HEK293 (cell line): ENCODE data around the gene BRD1.

ENCODE experiments used
- MZF1 ChIP-seq: fragments of 450-650 bp; formaldehyde crosslinking; IDR thresholded peaks from 2 replicates; pipeline ENCODE4 v1.5.1; 2017; ENCODE audit warnings: missing biosample characterization, missing genetic modification characterization, borderline replicate concordance
- PRDM6 ChIP-seq: fragments of 450-650 bp; formaldehyde crosslinking; IDR thresholded peaks from 2 replicates; pipeline ENCODE4 v1.5.1; 2017; ENCODE audit warnings: missing biosample characterization, missing genetic modification characterization
- REPIN1 ChIP-seq: fragments of 450-650 bp; formaldehyde crosslinking; IDR thresholded peaks from 2 replicates; pipeline ENCODE4 v1.5.1; 2017; ENCODE audit warnings: missing biosample characterization, missing genetic modification characterization, low read depth
- TCF7L2 ChIP-seq: IDR thresholded peaks from 2 replicates; pipeline ENCODE4 v1.6.1; 2011; ENCODE audit warnings: low read depth, mild to moderate bottlenecking, inconsistent platforms, low read length, moderate library complexity, borderline replicate concordance
- TRIM28 ChIP-seq: IDR thresholded peaks from 2 replicates; pipeline ENCODE4 v1.6.1; 2011; ENCODE audit warnings: low read length, control low read depth, borderline replicate concordance
- ZNF121 ChIP-seq: fragments of 450-650 bp; formaldehyde crosslinking; IDR thresholded peaks from 2 replicates; pipeline ENCODE4 v1.5.1; 2016; ENCODE audit warnings: missing biosample characterization, missing genetic modification characterization
- ZNF184 ChIP-seq: fragments of 450-650 bp; IDR thresholded peaks from 2 replicates; pipeline ENCODE4 v1.5.1; 2018; ENCODE audit warnings: missing biosample characterization, mild to moderate bottlenecking, missing genetic modification characterization
- ZNF223 ChIP-seq: fragments of 450-650 bp; formaldehyde crosslinking; IDR thresholded peaks from 2 replicates; pipeline ENCODE4 v1.5.1; 2016; ENCODE audit warnings: missing biosample characterization, missing genetic modification characterization
- ZNF302 ChIP-seq: fragments of 450-650 bp; formaldehyde crosslinking; IDR thresholded peaks from 2 replicates; pipeline ENCODE4 v1.5.1; 2016; ENCODE audit warnings: missing biosample characterization, missing genetic modification characterization, low read depth
- ZNF324 ChIP-seq: fragments of 450-650 bp; formaldehyde crosslinking; IDR thresholded peaks from 2 replicates; pipeline ENCODE4 v1.5.1; 2016; ENCODE audit warnings: missing biosample characterization, missing genetic modification characterization
- ZNF366 ChIP-seq: fragments of 450-650 bp; formaldehyde crosslinking; conservative IDR thresholded peaks from 2 replicates; pipeline ENCODE4 v1.5.1; 2016; ENCODE audit warnings: missing biosample characterization, missing genetic modification characterization
- ZNF398 ChIP-seq: fragments of 450-650 bp; formaldehyde crosslinking; IDR thresholded peaks from 2 replicates; pipeline ENCODE4 v1.5.1; 2017; ENCODE audit warnings: missing biosample characterization, missing genetic modification characterization
- ZNF449 ChIP-seq: fragments of 450-650 bp; formaldehyde crosslinking; IDR thresholded peaks from 2 replicates; pipeline ENCODE4 v1.5.1; 2017; ENCODE audit warnings: missing biosample characterization, mild to moderate bottlenecking, missing genetic modification characterization, moderate library complexity
- ZNF48 ChIP-seq: fragments of 450-650 bp; formaldehyde crosslinking; IDR thresholded peaks from 2 replicates; pipeline ENCODE4 v1.5.1; 2016; ENCODE audit warnings: missing biosample characterization, missing genetic modification characterization
- ZNF510 ChIP-seq: fragments of 450-650 bp; formaldehyde crosslinking; IDR thresholded peaks from 2 replicates; pipeline ENCODE4 v1.5.1; 2018; ENCODE audit warnings: mild to moderate bottlenecking, missing genetic modification characterization, missing biosample characterization; ENCODE audit not compliant: insufficient replicate concordance
- ZNF514 ChIP-seq: fragments of 450-650 bp; formaldehyde crosslinking; IDR thresholded peaks from 2 replicates; pipeline ENCODE4 v1.5.1; 2016; ENCODE audit warnings: missing biosample characterization, missing genetic modification characterization
- ZNF518A ChIP-seq: fragments of 450-650 bp; formaldehyde crosslinking; conservative IDR thresholded peaks from 2 replicates; pipeline ENCODE4 v1.5.1; 2016; ENCODE audit warnings: low read depth, missing biosample characterization, missing genetic modification characterization
- ZNF544 ChIP-seq: fragments of 450-650 bp; formaldehyde crosslinking; IDR thresholded peaks from 2 replicates; pipeline ENCODE4 v1.5.0; 2017; ENCODE audit warnings: missing biosample characterization, missing genetic modification characterization
- ZNF561 ChIP-seq: fragments of 450-650 bp; IDR thresholded peaks from 2 replicates; pipeline ENCODE4 v1.5.1; 2018; ENCODE audit warnings: missing biosample characterization, missing genetic modification characterization, borderline replicate concordance
- ZNF621 ChIP-seq: fragments of 450-650 bp; formaldehyde crosslinking; IDR thresholded peaks from 2 replicates; pipeline ENCODE4 v1.5.1; 2017; ENCODE audit warnings: missing biosample characterization, missing genetic modification characterization
- ZNF660 ChIP-seq: fragments of 450-650 bp; IDR thresholded peaks from 2 replicates; pipeline ENCODE4 v1.5.1; 2018; ENCODE audit warnings: missing biosample characterization, mild to moderate bottlenecking, missing genetic modification characterization
- ZNF785 ChIP-seq: fragments of 450-650 bp; formaldehyde crosslinking; IDR thresholded peaks from 2 replicates; pipeline ENCODE4 v1.5.1; 2016; ENCODE audit warnings: missing biosample characterization, missing genetic modification characterization
- ZSCAN18 ChIP-seq: fragments of 450-650 bp; formaldehyde crosslinking; IDR thresholded peaks from 2 replicates; pipeline ENCODE4 v1.5.1; 2016; ENCODE audit warnings: missing biosample characterization, missing genetic modification characterization
- ZSCAN4 ChIP-seq: fragments of 450-650 bp; formaldehyde crosslinking; IDR thresholded peaks from 2 replicates; pipeline ENCODE4 v1.5.1; 2017; ENCODE audit warnings: missing biosample characterization, missing genetic modification characterization
- ZSCAN5A ChIP-seq: fragments of 450-650 bp; formaldehyde crosslinking; IDR thresholded peaks from 2 replicates; pipeline ENCODE4 v1.5.1; 2016; ENCODE audit warnings: missing biosample characterization, missing genetic modification characterization

The BRD1 gene

GRCh38 chr22:49767355-49768062 is 60.2 kb downstream of the BRD1 start (continued):
- TF ChIP-seq ZNF184 (tag by site-specific recombination): no peak
- TF ChIP-seq ZNF660 (tag by site-specific recombination): 0 out of 2 replicates have a peak, but pooled peaks have one; percentile 35
- no peak for TF ChIP-seq ZNF785 (tag by site-specific recombination)
- no peak for TF ChIP-seq PRDM6
- no peak for TF ChIP-seq ZNF510 (tag by site-specific recombination)
- no peak for TF ChIP-seq ZNF544 (tag by site-specific recombination)
- no peak for TF ChIP-seq ZNF121 (tag by site-specific recombination)
- TF ChIP-seq ZNF621 (tag by site-specific recombination): no peak
- peak; percentile 72 for TF ChIP-seq ZNF518A
- no peak for TF ChIP-seq ZNF366 (tag by site-specific recombination)
- TF ChIP-seq ZNF48 (tag by site-specific recombination): no peak
- no peak for TF ChIP-seq ZNF302 (tag by site-specific recombination)
- 0 out of 2 replicates have a peak, but pooled peaks have one; percentile 56 for TF ChIP-seq ZSCAN5A
- 0 out of 2 replicates have a peak, but pooled peaks have one; percentile 21 for TF ChIP-seq ZSCAN4 (tag by site-specific recombination)
- TF ChIP-seq ZNF398 (tag by site-specific recombination): no peak
- TF ChIP-seq ZNF561: no peak
- no peak for TF ChIP-seq REPIN1 (tag by site-specific recombination)
- TF ChIP-seq ZNF223: no peak
- TF ChIP-seq ZNF514 (tag by site-specific recombination): no peak
- TF ChIP-seq TRIM28: peak; percentile 100
- TF ChIP-seq MZF1 (tag by site-specific recombination): no peak
- TF ChIP-seq ZNF324: peak; percentile 90
- no peak for TF ChIP-seq TCF7L2
- no peak for TF ChIP-seq ZNF449 (tag by site-specific recombination)
- TF ChIP-seq ZSCAN18 (tag by site-specific recombination): no peak
